SU-DHL-6 (cell line): ENCODE data around the gene RHEBL1.

Experiments
- CTCF ChIP-seq: fragments of 200-600 bp; sonication (generic); IDR thresholded peaks from one replicate; pipeline ENCODE4 v1.5.1; 2017; ENCODE audit warnings: antibody characterized with exemption, mild to moderate bottlenecking, low read length, moderate library complexity; ENCODE audit not compliant: insufficient read depth, poor library complexity, severe bottlenecking
- EZH2phosphoT487 ChIP-seq: fragments of 200-600 bp; sonication (generic), shearing (Covaris generic); conservative IDR thresholded peaks from 2 replicates; pipeline ENCODE4 v1.6.1; 2018; ENCODE audit warnings: mild to moderate bottlenecking, antibody characterized with exemption, low read length, moderate library complexity, mixed read lengths

- TF ChIP-seq CTCF (no peak), EZH2phosphoT487 (no peak)
Observed at GRCh38 chr12:49104822-49105221, 35.0 kb upstream of the RHEBL1 start.
